ENCODE measurements around the gene MCTP1.

Gene MCTP1

GRCh38 chr5:94791829-94792228 is 493.1 kb downstream of the MCTP1 start:
- no peak for TF ChIP-seq ZFX (IDR thresholded peaks at IDR 0.05)
- no peak for TF ChIP-seq CTCF (conservative IDR thresholded peaks at IDR 0.05)
- no peak overlapping the region for H3K27ac ChIP-seq

- no peak overlapping the region for H3K27ac ChIP-seq
- TF ChIP-seq CTCF (conservative IDR thresholded peaks at IDR 0.05) = no peak
- no peak for TF ChIP-seq ZFX (IDR thresholded peaks at IDR 0.05)
Observed at GRCh38 chr5:94788527-94788926, 496.4 kb downstream of the MCTP1 start.

GRCh38 chr5:94784536-94785505 is 500.1 kb downstream of the MCTP1 start:
- H3K27ac ChIP-seq = no peak overlapping the region
- TF ChIP-seq ZFX (IDR thresholded peaks at IDR 0.05) (no peak), CTCF (conservative IDR thresholded peaks at IDR 0.05) (peak; percentile 59)

- H3K27ac ChIP-seq = no peak overlapping the region
- TF ChIP-seq ZFX (IDR thresholded peaks at IDR 0.05) (no peak), CTCF (conservative IDR thresholded peaks at IDR 0.05) (no peak)
Observed at GRCh38 chr5:94782383-94782782, 502.5 kb downstream of the MCTP1 start.

- no peak overlapping the region for H3K27ac ChIP-seq
- TF ChIP-seq CTCF (conservative IDR thresholded peaks at IDR 0.05) (no peak), ZFX (IDR thresholded peaks at IDR 0.05) (no peak)
Observed at GRCh38 chr5:94779684-94780083, 505.2 kb downstream of the MCTP1 start.

GRCh38 chr5:94778732-94779131 is 506.2 kb downstream of the MCTP1 start:
- TF ChIP-seq ZFX (IDR thresholded peaks at IDR 0.05) = no peak
- no peak for TF ChIP-seq CTCF (conservative IDR thresholded peaks at IDR 0.05)
- no peak overlapping the region for H3K27ac ChIP-seq

- no peak overlapping the region for H3K27ac ChIP-seq
- no peak for TF ChIP-seq CTCF (conservative IDR thresholded peaks at IDR 0.05)
- no peak for TF ChIP-seq ZFX (IDR thresholded peaks at IDR 0.05)
Observed at GRCh38 chr5:94778299-94778698, 506.6 kb downstream of the MCTP1 start.
